Osteocyte (in vitro differentiated cells): ENCODE measurements around the gene WAC. TPM values are rescaled to one million over a fixed set of nuclear protein-coding genes. Genes with fewer than 3 reads are reported as not detected.

Experiments used
- DNase-seq: peaks from one replicate; pipeline ENCODE4 v3.0.0; 2021; ENCODE audit warnings: mixed read lengths; ENCODE audit not compliant: unreplicated experiment; ENCODE audit errors: extremely low spot score
- H3K27ac Mint-ChIP-seq: one replicate; pipeline ENCODE4 v1.8.0; 2021; ENCODE audit warnings: mild to moderate bottlenecking, mixed read lengths; ENCODE audit not compliant: unreplicated experiment
- H3K27me3 Mint-ChIP-seq: one replicate; pipeline ENCODE4 v1.8.0; 2021; ENCODE audit warnings: mixed read lengths; ENCODE audit not compliant: unreplicated experiment
- H3K36me3 Mint-ChIP-seq: one replicate; pipeline ENCODE4 v1.8.0; 2021; ENCODE audit warnings: mixed read lengths; ENCODE audit not compliant: unreplicated experiment
- H3K4me1 Mint-ChIP-seq: one replicate; pipeline ENCODE4 v1.8.0; 2021; ENCODE audit warnings: mixed read lengths; ENCODE audit not compliant: unreplicated experiment
- H3K4me3 Mint-ChIP-seq: one replicate; pipeline ENCODE4 v1.8.0; 2021; ENCODE audit warnings: mild to moderate bottlenecking, moderate library complexity, mixed read lengths; ENCODE audit not compliant: unreplicated experiment
- H3K9me3 Mint-ChIP-seq: one replicate; pipeline ENCODE4 v1.8.0; 2021; ENCODE audit warnings: mixed read lengths; ENCODE audit not compliant: unreplicated experiment
- total RNA-seq: library from RNA; stranded (reverse); gene quantifications from 2 replicates; pipeline ENCODE4 v1.2.1, GENCODE V29; 2021
- TF ChIP-seq, protein P1 (sequence below): fragments of 200-600 bp; sonication (generic); IDR thresholded peaks from 2 replicates; pipeline ENCODE4 v1.5.0; 2021; ENCODE audit warnings: antibody characterized with exemption, mild to moderate bottlenecking, moderate library complexity

The WAC gene
- total RNA-seq, 1 donor from 2014 or later: 110 TPM

DNA sequence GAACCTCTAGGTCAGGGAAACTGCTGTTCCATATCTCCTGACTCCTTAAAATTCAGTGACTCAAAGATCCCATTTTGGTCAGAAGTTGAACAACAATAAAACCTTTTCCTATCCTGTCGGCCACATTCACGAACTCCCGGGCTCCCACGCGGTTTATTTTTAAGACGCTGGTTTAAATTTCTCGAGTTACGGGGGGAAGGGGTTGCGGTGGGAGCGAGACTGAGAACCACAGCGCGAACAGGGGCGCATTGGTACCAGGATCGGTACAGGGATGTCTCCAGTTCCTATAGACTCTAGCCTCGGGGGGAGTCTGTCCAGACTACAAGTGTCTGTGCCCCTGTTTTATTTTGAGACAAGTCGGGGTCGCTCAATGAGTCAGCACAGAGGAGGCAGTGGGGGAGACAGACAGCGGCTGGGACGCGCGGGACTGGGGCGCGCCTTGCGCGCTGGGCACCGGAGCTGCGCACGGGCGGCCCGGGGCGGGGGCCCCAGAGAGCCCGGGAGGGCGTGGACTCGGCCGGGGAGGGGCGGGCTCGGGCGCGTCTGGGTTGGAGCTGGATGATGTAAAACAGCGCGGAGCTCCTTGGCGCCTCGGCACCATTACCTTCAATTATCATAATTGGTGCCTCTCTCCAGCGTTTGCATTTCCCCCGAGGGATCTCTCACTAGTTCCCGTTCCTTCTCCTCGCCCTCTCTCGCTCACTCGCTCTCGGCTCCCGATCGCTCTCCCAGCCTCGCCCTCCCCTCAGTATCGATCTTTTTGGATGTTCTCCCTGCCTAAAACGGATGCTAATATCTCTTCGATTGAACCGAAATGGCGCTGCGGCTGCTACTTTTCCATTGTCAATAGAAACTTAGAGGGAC lies 135.7 kb downstream of the WAC start:
- TF ChIP-seq, protein P1, sequence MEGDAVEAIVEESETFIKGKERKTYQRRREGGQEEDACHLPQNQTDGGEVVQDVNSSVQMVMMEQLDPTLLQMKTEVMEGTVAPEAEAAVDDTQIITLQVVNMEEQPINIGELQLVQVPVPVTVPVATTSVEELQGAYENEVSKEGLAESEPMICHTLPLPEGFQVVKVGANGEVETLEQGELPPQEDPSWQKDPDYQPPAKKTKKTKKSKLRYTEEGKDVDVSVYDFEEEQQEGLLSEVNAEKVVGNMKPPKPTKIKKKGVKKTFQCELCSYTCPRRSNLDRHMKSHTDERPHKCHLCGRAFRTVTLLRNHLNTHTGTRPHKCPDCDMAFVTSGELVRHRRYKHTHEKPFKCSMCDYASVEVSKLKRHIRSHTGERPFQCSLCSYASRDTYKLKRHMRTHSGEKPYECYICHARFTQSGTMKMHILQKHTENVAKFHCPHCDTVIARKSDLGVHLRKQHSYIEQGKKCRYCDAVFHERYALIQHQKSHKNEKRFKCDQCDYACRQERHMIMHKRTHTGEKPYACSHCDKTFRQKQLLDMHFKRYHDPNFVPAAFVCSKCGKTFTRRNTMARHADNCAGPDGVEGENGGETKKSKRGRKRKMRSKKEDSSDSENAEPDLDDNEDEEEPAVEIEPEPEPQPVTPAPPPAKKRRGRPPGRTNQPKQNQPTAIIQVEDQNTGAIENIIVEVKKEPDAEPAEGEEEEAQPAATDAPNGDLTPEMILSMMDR: no peak
- H3K4me1 Mint-ChIP-seq: peaks cover 15% of the 10 kb centered on the region
- H3K27me3 Mint-ChIP-seq: peaks cover 49% of the 10 kb centered on the region
- peak; percentile 87 for DNase-seq
- H3K36me3 Mint-ChIP-seq: no peaks in the 10 kb centered on the region
- no peak overlapping the region for H3K27ac Mint-ChIP-seq
- peak overlapping the region; percentile 88 for H3K4me3 Mint-ChIP-seq
- H3K9me3 Mint-ChIP-seq: no peaks in the 10 kb centered on the region

DNA sequence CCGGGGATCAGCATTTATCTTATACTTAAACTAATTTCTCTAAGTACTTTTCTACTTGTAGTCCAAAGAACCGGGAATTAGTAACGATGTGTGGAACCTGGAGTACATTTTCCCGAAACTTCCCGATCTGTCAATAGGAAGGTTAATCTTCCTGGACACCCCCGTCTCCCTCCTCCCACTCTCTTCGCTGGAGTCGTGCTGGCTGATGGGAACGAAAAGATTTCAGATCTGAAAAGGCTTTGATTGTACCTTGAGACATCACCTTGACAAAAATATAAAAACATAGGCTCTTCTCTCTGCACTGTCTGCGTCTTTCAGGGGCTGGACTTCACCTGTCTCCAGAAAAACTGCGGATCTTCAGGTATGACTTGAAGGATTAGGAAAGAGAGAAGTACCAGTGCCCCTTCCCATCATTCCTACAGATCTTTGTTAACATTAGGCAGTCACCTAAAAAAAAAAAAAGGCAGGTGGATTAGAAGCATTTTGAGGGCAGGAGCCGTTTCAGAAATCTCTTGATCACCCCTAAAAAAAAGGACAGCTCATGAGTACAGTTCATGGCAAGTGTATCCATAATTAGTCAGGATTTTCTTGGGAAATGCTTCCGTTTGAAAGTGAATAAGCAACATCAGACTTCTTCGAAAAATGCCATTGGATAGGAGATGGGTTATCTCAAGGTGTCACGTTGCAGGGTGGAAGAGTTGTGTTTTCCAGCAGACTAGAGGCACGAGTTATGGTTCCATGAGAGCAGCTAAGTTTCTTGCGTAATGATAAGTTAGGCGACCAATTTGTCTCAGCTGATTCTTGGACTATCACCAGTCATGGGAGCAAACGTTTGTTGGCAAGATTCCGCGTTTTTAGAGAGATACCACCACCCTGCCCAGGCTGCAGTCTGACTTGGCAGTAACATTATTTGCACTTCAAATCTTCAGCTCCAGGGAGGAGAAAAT lies 136.6 kb downstream of the WAC start:
- no peak overlapping the region for H3K27ac Mint-ChIP-seq
- no peaks in the 10 kb centered on the region for H3K36me3 Mint-ChIP-seq
- peak overlapping the region; percentile 88 for H3K4me3 Mint-ChIP-seq
- peak; percentile 25 for DNase-seq
- TF ChIP-seq, protein P1: no peak
- peaks cover 54% of the 10 kb centered on the region for H3K27me3 Mint-ChIP-seq
- H3K4me1 Mint-ChIP-seq: peaks cover 13% of the 10 kb centered on the region
- no peaks in the 10 kb centered on the region for H3K9me3 Mint-ChIP-seq

Other genes with a start within 250 kb of the WAC start
- gene MPP7, start 230.1 kb upstream of the WAC start, total RNA-seq: 37.4 and 41.9 TPM in 2 replicates
- gene BAMBI, start 144.4 kb downstream of the WAC start, total RNA-seq: 6.1 and 6.8 TPM in 2 replicates